SK-N-SH (cell line): ENCODE measurements around the gene AHNAK. TPM values are rescaled to one million over a fixed set of nuclear protein-coding genes. Genes with fewer than 3 reads are reported as not detected.

Experiments
- CTCF ChIA-PET: fragments of 300-600, 350-600 bp; formaldehyde crosslinking; extraction: SDS; loops from one replicate; lab custom pipeline; 2021; lab: Yijun Ruan, JAX
- POLR2A ChIA-PET: fragments of 350-600 bp; sonication (Branson Sonifier 250); formaldehyde crosslinking; extraction: SDS; loops from one replicate; lab custom pipeline; 2020; ENCODE audit warnings: antibody characterized with exemption, inconsistent platforms; lab: Yijun Ruan, JAX
- DNase-seq: peaks from one replicate; pipeline ENCODE4 v3.0.0; 2012
- H2AFZ ChIP-seq: fragments of 200-600 bp; sonication (generic); 2 replicates; pipeline ENCODE4 v1.8.1; 2016; ENCODE audit warnings: antibody characterized with exemption, mild to moderate bottlenecking, low read depth
- H3F3A ChIP-seq: fragments of 200-600 bp; sonication (generic); replicated peaks from 2 replicates; pipeline ENCODE3; 2016; ENCODE audit warnings: antibody characterized with exemption, mild to moderate bottlenecking; ENCODE audit not compliant: insufficient read depth
- H3K27ac ChIP-seq, 2 experiments: fragments of 200-500 bp in 1 of 2; fragments of 200-600 bp in 1 of 2; sonication (Bioruptor generic) in 1 of 2; sonication (generic), shearing (Covaris generic) in 1 of 2; 2 replicates each; pipeline versions ENCODE4 v1.5.1 to v1.6.1; 2014 to 2016; ENCODE audit warnings: low read depth in 2 of 2, inconsistent platforms in 1 of 2, low read length in 1 of 2, mild to moderate bottlenecking in 1 of 2, mixed read lengths in 1 of 2
- H3K27me3 ChIP-seq: fragments of 200-600 bp; sonication (generic), shearing (Covaris generic); 2 replicates; pipeline ENCODE4 v1.6.1; 2016; ENCODE audit warnings: mixed run types; ENCODE audit not compliant: insufficient read depth
- H3K36me3 ChIP-seq, 2 experiments: fragments of 200-500 bp in 1 of 2; fragments of 200-600 bp in 1 of 2; sonication (Bioruptor generic) in 1 of 2; sonication (generic) in 1 of 2; replicated peaks in 1 of 2; 2 replicates each; pipeline versions ENCODE3 to v1.5.1; 2014 to 2016; ENCODE audit warnings: low read length in 1 of 2, mild to moderate bottlenecking in 1 of 2; ENCODE audit not compliant: insufficient read depth in 2 of 2, control insufficient read depth in 1 of 2
- H3K4me1 ChIP-seq, 2 experiments: fragments of 200-500 bp in 1 of 2; fragments of 200-600 bp in 1 of 2; sonication (Bioruptor generic) in 1 of 2; sonication (generic), shearing (Covaris generic) in 1 of 2; 2 replicates each; pipeline versions ENCODE4 v1.5.1 to v1.6.1; 2014 to 2016; ENCODE audit warnings: low read depth in 1 of 2, low read length in 1 of 2, mixed run types in 1 of 2; ENCODE audit not compliant: insufficient read depth in 2 of 2, control insufficient read depth in 1 of 2
- H3K4me2 ChIP-seq: fragments of 200-600 bp; sonication (generic), shearing (Covaris generic); 2 replicates; pipeline ENCODE4 v1.6.1; 2017; ENCODE audit warnings: mixed run types
- H3K4me3 ChIP-seq, 2 experiments: fragments of 200-500 bp in 1 of 2; fragments of 200-600 bp in 1 of 2; sonication (Bioruptor generic) in 1 of 2; sonication (generic), shearing (Covaris generic) in 1 of 2; 2 replicates each; pipeline versions ENCODE4 v1.5.1 to v1.8.1; 2014 to 2016; ENCODE audit warnings: low read depth in 2 of 2, inconsistent platforms in 1 of 2, low read length in 1 of 2, mild to moderate bottlenecking in 1 of 2, mixed read lengths in 1 of 2, moderate library complexity in 1 of 2
- H3K79me2 ChIP-seq: fragments of 200-600 bp; sonication (generic); 2 replicates; pipeline ENCODE4 v1.8.1; 2017; ENCODE audit warnings: mild to moderate bottlenecking; ENCODE audit not compliant: insufficient read depth
- H3K9ac ChIP-seq: fragments of 200-600 bp; sonication (generic); 2 replicates; pipeline ENCODE4 v1.6.1; 2017; ENCODE audit warnings: mixed run types
- H3K9me2 ChIP-seq: fragments of 200-600 bp; sonication (generic); 2 replicates; pipeline ENCODE4 v1.6.1; 2017; ENCODE audit warnings: mixed run types
- H3K9me3 ChIP-seq: fragments of 200-600 bp; sonication (generic); 2 replicates; pipeline ENCODE4 v1.6.1; 2017; ENCODE audit warnings: mixed run types, mild to moderate bottlenecking, moderate library complexity
- H4K20me1 ChIP-seq: fragments of 200-600 bp; sonication (generic); 2 replicates; pipeline ENCODE4 v1.6.1; 2017; ENCODE audit warnings: mild to moderate bottlenecking, mixed run types; ENCODE audit not compliant: insufficient read depth
- CTCF ChIP-seq: fragments of 200-600 bp; sonication (generic); IDR thresholded peaks from 2 replicates; pipeline ENCODE4 v1.6.1; 2017; ENCODE audit warnings: antibody characterized with exemption, mild to moderate bottlenecking, moderate library complexity
- EP300 ChIP-seq, 2 experiments: IDR thresholded peaks; 2 replicates each; pipeline versions ENCODE4 v1.4.0 to v1.6.1; 2012; ENCODE audit warnings: borderline replicate concordance in 1 of 2, low read depth in 1 of 2, low read length in 1 of 2
- FOSL2 ChIP-seq: IDR thresholded peaks from 2 replicates; pipeline ENCODE4 v1.4.0; 2012; ENCODE audit warnings: low read depth, mild to moderate bottlenecking, moderate library complexity, borderline replicate concordance
- FOXM1 ChIP-seq: IDR thresholded peaks from 2 replicates; pipeline ENCODE4 v1.4.0; 2012; ENCODE audit warnings: low read depth, mild to moderate bottlenecking
- IRF3 ChIP-seq: fragments of 150-350 bp; IDR thresholded peaks from 2 replicates; pipeline ENCODE4 v1.6.1; 2016; ENCODE audit warnings: mild to moderate bottlenecking, low read depth, low read length
- NRF1 ChIP-seq: IDR thresholded peaks from 2 replicates; pipeline ENCODE4 v1.6.1; 2012; ENCODE audit warnings: low read depth, mild to moderate bottlenecking, low read length
- RAD21 ChIP-seq: IDR thresholded peaks from 2 replicates; pipeline ENCODE4 v1.6.1; 2012; ENCODE audit warnings: mild to moderate bottlenecking, low read length
- RCOR1 ChIP-seq: fragments of 150-350 bp; IDR thresholded peaks from 2 replicates; pipeline ENCODE4 v1.6.1; 2017; ENCODE audit warnings: antibody characterized with exemption, low read length
- TCF12 ChIP-seq: IDR thresholded peaks from 2 replicates; pipeline ENCODE4 v1.4.0; 2012
- WGBS: methylation state at CpG from one replicate; pipeline ENCODE4 v1.1.6; 2017; ENCODE audit warnings: low lambda C conversion rate; 5-methylcytosine and 5-hydroxymethylcytosine counted together
- polyA plus RNA-seq, 3 experiments: library from polyadenylated mRNA; depleted of rRNA; stranded (reverse); fragments of >200 nt; gene quantifications; 2 replicates each; pipeline ENCODE4 v1.2.3, GENCODE V29; 2012
- TF ChIP-seq, protein P1 (sequence below): IDR thresholded peaks from 2 replicates; pipeline ENCODE4 v1.6.1; 2012; ENCODE audit warnings: mild to moderate bottlenecking, low read depth, low read length, moderate library complexity
- TF ChIP-seq, protein P2 (sequence below): IDR thresholded peaks from 2 replicates; pipeline ENCODE4 v1.4.0; 2012; ENCODE audit warnings: low read depth, borderline replicate concordance
- TF ChIP-seq, protein P3 (sequence below): IDR thresholded peaks from 2 replicates; pipeline ENCODE4 v1.4.0; 2012; ENCODE audit warnings: low read depth, borderline replicate concordance

The AHNAK gene
- polyA plus RNA-seq, 1 of the 3 experiments (the other 2 are of a cell fraction): 57.8 TPM

- H3K79me2 ChIP-seq: no peaks in the 10 kb centered on the region
- no peak overlapping the region for H3K27ac ChIP-seq
- H3K9me2 ChIP-seq: no peaks in the 10 kb centered on the region
- H3K9me3 ChIP-seq: no peaks in the 10 kb centered on the region
- H3K9ac ChIP-seq: no peak overlapping the region
- H4K20me1 ChIP-seq: no peaks in the 10 kb centered on the region
- H3K27me3 ChIP-seq: no peaks in the 10 kb centered on the region
- ChIA-PET POLR2A (no interaction called here), CTCF (interaction anchor here (1.2 to 8.5 kb wide), 6 partner anchors 8 to 170 kb away, joined by 3 to 195 read pairs (median 6); no protein-coding TSS in a partner anchor)
- no peaks in the 10 kb centered on the region for H3K36me3 ChIP-seq
- DNase-seq: no peak
- H3K4me2 ChIP-seq: no peak overlapping the region
- TF ChIP-seq CTCF: no peak
- TF ChIP-seq, all 33 proteins: peak for 0
- 82% methylated on average over 1 of the region's 1 CpG for WGBS
- H2AFZ ChIP-seq: no peak overlapping the region
- peaks cover 0 to 8% of the 10 kb centered on the region in 2 experiments; a peak in 1 of 4 replicates for H3K4me1 ChIP-seq
- H3F3A ChIP-seq: no peaks in the 10 kb centered on the region
- no peak overlapping the region for H3K4me3 ChIP-seq
These were observed 155.9 kb downstream of the AHNAK start for GRCh38 chr11:62390722-62391121.

DNA sequence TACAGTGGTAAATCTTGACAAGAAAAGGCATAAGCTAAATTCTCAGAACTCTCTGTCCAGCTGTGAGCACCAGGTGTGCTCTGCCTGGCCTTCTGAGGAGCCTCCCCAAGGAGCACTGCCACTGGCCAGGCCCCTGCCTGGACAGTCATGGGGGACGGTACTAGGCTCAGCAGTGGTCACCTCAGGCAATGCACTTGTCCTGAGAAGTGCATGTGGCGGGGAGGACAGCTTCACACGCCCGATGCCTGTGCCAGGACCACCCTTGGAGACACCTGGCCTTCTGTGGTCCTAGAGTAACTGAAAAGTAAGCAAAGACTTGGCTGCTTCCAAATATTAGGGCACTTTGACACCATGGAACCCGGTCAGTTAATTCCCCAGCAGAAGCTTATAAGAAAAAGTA lies 156.4 kb downstream of the AHNAK start:
- Histone ChIP-seq H3K36me3 (no peaks in the 10 kb centered on the region), H2AFZ (no peak overlapping the region)
- POLR2A ChIA-PET: no interaction called here

More for the DNA sequence above, 156.4 kb downstream of the AHNAK start:
- no peaks in the 10 kb centered on the region for H3K79me2 ChIP-seq
- H3K4me3 ChIP-seq: no peak overlapping the region
- CTCF ChIA-PET: interaction anchor here (1.2 to 8.5 kb wide), 7 partner anchors 8 to 170 kb away, joined by 3 to 195 read pairs (median 5); no protein-coding TSS in a partner anchor
- H3K9me3 ChIP-seq: no peaks in the 10 kb centered on the region
- no peaks in the 10 kb centered on the region for H3F3A ChIP-seq
- whole genome bisulfite sequencing: 0% methylated on average over 1 of the region's 5 CpGs
- H3K27ac ChIP-seq: no peak overlapping the region
- peaks cover 0 to 5% of the 10 kb centered on the region in 2 experiments; a peak in 1 of 4 replicates for H3K4me1 ChIP-seq
- no peak for TF ChIP-seq RCOR1
- TF ChIP-seq, protein P1, sequence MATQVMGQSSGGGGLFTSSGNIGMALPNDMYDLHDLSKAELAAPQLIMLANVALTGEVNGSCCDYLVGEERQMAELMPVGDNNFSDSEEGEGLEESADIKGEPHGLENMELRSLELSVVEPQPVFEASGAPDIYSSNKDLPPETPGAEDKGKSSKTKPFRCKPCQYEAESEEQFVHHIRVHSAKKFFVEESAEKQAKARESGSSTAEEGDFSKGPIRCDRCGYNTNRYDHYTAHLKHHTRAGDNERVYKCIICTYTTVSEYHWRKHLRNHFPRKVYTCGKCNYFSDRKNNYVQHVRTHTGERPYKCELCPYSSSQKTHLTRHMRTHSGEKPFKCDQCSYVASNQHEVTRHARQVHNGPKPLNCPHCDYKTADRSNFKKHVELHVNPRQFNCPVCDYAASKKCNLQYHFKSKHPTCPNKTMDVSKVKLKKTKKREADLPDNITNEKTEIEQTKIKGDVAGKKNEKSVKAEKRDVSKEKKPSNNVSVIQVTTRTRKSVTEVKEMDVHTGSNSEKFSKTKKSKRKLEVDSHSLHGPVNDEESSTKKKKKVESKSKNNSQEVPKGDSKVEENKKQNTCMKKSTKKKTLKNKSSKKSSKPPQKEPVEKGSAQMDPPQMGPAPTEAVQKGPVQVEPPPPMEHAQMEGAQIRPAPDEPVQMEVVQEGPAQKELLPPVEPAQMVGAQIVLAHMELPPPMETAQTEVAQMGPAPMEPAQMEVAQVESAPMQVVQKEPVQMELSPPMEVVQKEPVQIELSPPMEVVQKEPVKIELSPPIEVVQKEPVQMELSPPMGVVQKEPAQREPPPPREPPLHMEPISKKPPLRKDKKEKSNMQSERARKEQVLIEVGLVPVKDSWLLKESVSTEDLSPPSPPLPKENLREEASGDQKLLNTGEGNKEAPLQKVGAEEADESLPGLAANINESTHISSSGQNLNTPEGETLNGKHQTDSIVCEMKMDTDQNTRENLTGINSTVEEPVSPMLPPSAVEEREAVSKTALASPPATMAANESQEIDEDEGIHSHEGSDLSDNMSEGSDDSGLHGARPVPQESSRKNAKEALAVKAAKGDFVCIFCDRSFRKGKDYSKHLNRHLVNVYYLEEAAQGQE: no peak
- TF ChIP-seq, protein P2, sequence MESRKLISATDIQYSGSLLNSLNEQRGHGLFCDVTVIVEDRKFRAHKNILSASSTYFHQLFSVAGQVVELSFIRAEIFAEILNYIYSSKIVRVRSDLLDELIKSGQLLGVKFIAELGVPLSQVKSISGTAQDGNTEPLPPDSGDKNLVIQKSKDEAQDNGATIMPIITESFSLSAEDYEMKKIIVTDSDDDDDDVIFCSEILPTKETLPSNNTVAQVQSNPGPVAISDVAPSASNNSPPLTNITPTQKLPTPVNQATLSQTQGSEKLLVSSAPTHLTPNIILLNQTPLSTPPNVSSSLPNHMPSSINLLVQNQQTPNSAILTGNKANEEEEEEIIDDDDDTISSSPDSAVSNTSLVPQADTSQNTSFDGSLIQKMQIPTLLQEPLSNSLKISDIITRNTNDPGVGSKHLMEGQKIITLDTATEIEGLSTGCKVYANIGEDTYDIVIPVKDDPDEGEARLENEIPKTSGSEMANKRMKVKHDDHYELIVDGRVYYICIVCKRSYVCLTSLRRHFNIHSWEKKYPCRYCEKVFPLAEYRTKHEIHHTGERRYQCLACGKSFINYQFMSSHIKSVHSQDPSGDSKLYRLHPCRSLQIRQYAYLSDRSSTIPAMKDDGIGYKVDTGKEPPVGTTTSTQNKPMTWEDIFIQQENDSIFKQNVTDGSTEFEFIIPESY: no peak
- TF ChIP-seq TCF12: no peak
- no peak for TF ChIP-seq IRF3
- TF ChIP-seq FOXM1: no peak
- TF ChIP-seq RAD21: no peak
- no peak for TF ChIP-seq FOSL2
- no peak for TF ChIP-seq EP300 (IDR thresholded peaks at IDR 0.05; ENCODE audit: borderline replicate concordance in 1 of 2, low read depth in 1 of 2, low read length in 1 of 2)
- TF ChIP-seq, protein P3, sequence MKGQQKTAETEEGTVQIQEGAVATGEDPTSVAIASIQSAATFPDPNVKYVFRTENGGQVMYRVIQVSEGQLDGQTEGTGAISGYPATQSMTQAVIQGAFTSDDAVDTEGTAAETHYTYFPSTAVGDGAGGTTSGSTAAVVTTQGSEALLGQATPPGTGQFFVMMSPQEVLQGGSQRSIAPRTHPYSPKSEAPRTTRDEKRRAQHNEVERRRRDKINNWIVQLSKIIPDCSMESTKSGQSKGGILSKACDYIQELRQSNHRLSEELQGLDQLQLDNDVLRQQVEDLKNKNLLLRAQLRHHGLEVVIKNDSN: no peak
- no peak for TF ChIP-seq NRF1
- H3K4me2 ChIP-seq: no peak overlapping the region
- H4K20me1 ChIP-seq: no peaks in the 10 kb centered on the region
- no peak for DNase-seq
- H3K9me2 ChIP-seq: no peaks in the 10 kb centered on the region
- no peak overlapping the region for H3K9ac ChIP-seq
- H3K27me3 ChIP-seq: no peaks in the 10 kb centered on the region
